HCT116 (cell line): ENCODE measurements around the gene POU3F1. TPM values are rescaled to one million over a fixed set of nuclear protein-coding genes. Genes with fewer than 3 reads are reported as not detected.

Experiments used
- ATAC-seq: fragments of 200-7000 bp; cut with Tn5 transposase; 2 replicates; pipeline ENCODE4 v1.9.1; 2020; ENCODE audit warnings: mild to moderate bottlenecking, moderate library complexity
- BruUV-seq: library from RNA; stranded (reverse); fragments of 400-500 nt; replicated peaks from 2 replicates; lab custom pipeline; 2021; lab: Mats Ljungman, UMichigan
- CTCF ChIA-PET: fragments of 300-600 bp; sonication (Branson Sonifier 250); formaldehyde crosslinking; loops from one replicate; lab custom pipeline; 2021; ENCODE audit warnings: antibody characterized with exemption; lab: Charles Lee
- POLR2A ChIA-PET: fragments of 300-600, 350-600 bp; sonication (Branson Sonifier 250); formaldehyde crosslinking; loops from one replicate; lab custom pipeline; 2021; ENCODE audit warnings: antibody characterized with exemption; lab: Charles Lee
- RAD21 ChIA-PET, 2 experiments: fragments of 300-600 bp; sonication (Branson Sonifier 250); formaldehyde crosslinking; loops; one replicate each; lab custom pipeline; 2023; ENCODE audit warnings: low total read pairs in 2 of 2; ENCODE audit not compliant: uncharacterized antibody in 2 of 2, unreplicated experiment in 2 of 2, low non-redundant PET in 1 of 2; lab: Charles Lee
- DNase-seq: peaks from one replicate; pipeline ENCODE4 v3.0.0-alpha.2; 2010; ENCODE audit warnings: low read depth, low spot score
- H2AFZ ChIP-seq: fragments of 200-600 bp; shearing (Covaris generic), sonication (generic); 2 replicates; pipeline ENCODE4 v1.6.1; 2017; ENCODE audit warnings: low read depth, mixed run types, mixed read lengths, antibody characterized with exemption, low read length; ENCODE audit not compliant: poor library complexity, severe bottlenecking
- H3K27ac ChIP-seq: 2 replicates; pipeline ENCODE4 v1.5.1; 2012; ENCODE audit warnings: low read depth, low read length
- H3K27me3 ChIP-seq: fragments of 200-600 bp; sonication (generic); 2 replicates; pipeline ENCODE4 v1.6.1; 2016; ENCODE audit warnings: mixed run types, low read length, mixed read lengths; ENCODE audit not compliant: insufficient read depth
- H3K36me3 ChIP-seq, 2 experiments: fragments of 200-500 bp in 1 of 2; fragments of 200-600 bp in 1 of 2; sonication (Bioruptor generic) in 1 of 2; sonication (generic) in 1 of 2; 2 replicates each; pipeline versions ENCODE4 v1.5.1 to v1.6.1; 2014 to 2016; ENCODE audit warnings: low read length in 2 of 2, inconsistent platforms in 1 of 2, mixed read lengths in 1 of 2, mixed run types in 1 of 2; ENCODE audit not compliant: insufficient read depth in 2 of 2, control insufficient read depth in 1 of 2
- H3K4me1 ChIP-seq, 2 experiments: fragments of 200-600 bp in 1 of 2; sonication (generic) in 1 of 2; 2 replicates each; pipeline versions ENCODE4 v1.5.1 to v1.6.1; 2012 to 2017; ENCODE audit warnings: low read length in 2 of 2, inconsistent platforms in 1 of 2, mild to moderate bottlenecking in 1 of 2, mixed read lengths in 1 of 2, mixed run types in 1 of 2, moderate library complexity in 1 of 2; ENCODE audit not compliant: insufficient read depth in 2 of 2, control insufficient read depth in 1 of 2
- H3K4me2 ChIP-seq: fragments of 200-600 bp; sonication (generic); 2 replicates; pipeline ENCODE4 v1.6.1; 2017; ENCODE audit warnings: mixed run types, low read length, mixed read lengths
- H3K4me3 ChIP-seq, 2 experiments: fragments of 200-600 bp in 1 of 2; sonication (generic) in 1 of 2; replicated peaks in 1 of 2; 2 replicates each; pipeline ENCODE4 v1.5.1; 2011 to 2016; ENCODE audit warnings: low read length in 2 of 2, control low read depth in 1 of 2, low read depth in 1 of 2, mild to moderate bottlenecking in 1 of 2, mixed read lengths in 1 of 2, mixed run types in 1 of 2
- H3K79me2 ChIP-seq: fragments of 200-600 bp; sonication (generic); 2 replicates; pipeline ENCODE4 v1.6.1; 2017; ENCODE audit warnings: mild to moderate bottlenecking, mixed run types, low read length, moderate library complexity, mixed read lengths; ENCODE audit not compliant: insufficient read depth
- H3K9ac ChIP-seq: fragments of 200-600 bp; sonication (generic); 2 replicates; pipeline ENCODE4 v1.6.1; 2016; ENCODE audit warnings: low read length, mixed read lengths
- H3K9me2 ChIP-seq: fragments of 200-600 bp; sonication (generic), shearing (Covaris generic); 2 replicates; pipeline ENCODE4 v1.6.1; 2017; ENCODE audit warnings: mixed run types, mild to moderate bottlenecking, moderate library complexity; ENCODE audit not compliant: insufficient read depth
- H3K9me3 ChIP-seq, 2 experiments: fragments of 200-500 bp in 1 of 2; fragments of 200-600 bp in 1 of 2; sonication (Bioruptor generic) in 1 of 2; sonication (generic) in 1 of 2; 2 replicates each; pipeline ENCODE4 v1.6.1; 2014 to 2017; ENCODE audit warnings: low read length in 2 of 2, mixed read lengths in 2 of 2, inconsistent platforms in 1 of 2, low read depth in 1 of 2, mild to moderate bottlenecking in 1 of 2, mixed run types in 1 of 2, moderate library complexity in 1 of 2; ENCODE audit not compliant: control insufficient read depth in 1 of 2, insufficient read depth in 1 of 2
- H4K20me1 ChIP-seq: fragments of 200-600 bp; sonication (generic), shearing (Covaris generic); 2 replicates; pipeline ENCODE4 v1.6.1; 2017; ENCODE audit warnings: mixed run types, mild to moderate bottlenecking, moderate library complexity; ENCODE audit not compliant: insufficient read depth
- CBX3 ChIP-seq: IDR thresholded peaks from 2 replicates; pipeline ENCODE4 v1.6.1; 2012; ENCODE audit warnings: low read depth
- CEBPB ChIP-seq: IDR thresholded peaks from 2 replicates; pipeline ENCODE4 v1.6.1; 2012; ENCODE audit warnings: low read depth
- CTCF ChIP-seq, 3 experiments: fragments of 200-600 bp in 1 of 3; sonication (generic) in 1 of 3; IDR thresholded peaks in 2 of 3; conservative IDR thresholded peaks in 1 of 3; 2 replicates each; pipeline ENCODE4 v1.5.1; 2012 to 2017; ENCODE audit warnings: low read depth in 2 of 3, low read length in 2 of 3, antibody characterized with exemption in 1 of 3, borderline replicate concordance in 1 of 3, control low read depth in 1 of 3, mild to moderate bottlenecking in 1 of 3, mixed read lengths in 1 of 3, mixed run types in 1 of 3, moderate library complexity in 1 of 3; ENCODE audit not compliant: insufficient read depth in 1 of 3
- EGR1 ChIP-seq: IDR thresholded peaks from 2 replicates; pipeline ENCODE4 v1.6.1; 2012; ENCODE audit warnings: low read depth
- ELF1 ChIP-seq: IDR thresholded peaks from 2 replicates; pipeline ENCODE4 v1.6.1; 2012; ENCODE audit warnings: low read depth, borderline replicate concordance
- EZH2 ChIP-seq: fragments of 200-600 bp; sonication (generic); IDR thresholded peaks from 2 replicates; pipeline ENCODE4 v1.6.1; 2017; ENCODE audit warnings: antibody characterized with exemption, mixed run types
- MAX ChIP-seq: IDR thresholded peaks from 2 replicates; pipeline ENCODE4 v1.6.1; 2012
- REST ChIP-seq: IDR thresholded peaks from 2 replicates; pipeline ENCODE4 v1.6.1; 2012; ENCODE audit warnings: low read depth
- SP1 ChIP-seq: IDR thresholded peaks from 2 replicates; pipeline ENCODE4 v1.6.1; 2012; ENCODE audit warnings: low read depth
- SRF ChIP-seq: IDR thresholded peaks from 2 replicates; pipeline ENCODE4 v1.6.1; 2012; ENCODE audit warnings: low read depth
- ZFX ChIP-seq: fragments of 450-650 bp; IDR thresholded peaks from 2 replicates; pipeline ENCODE4 v1.6.1; 2017
- ZNF274 ChIP-seq: fragments of 200-500 bp; sonication (Bioruptor generic); IDR thresholded peaks from 2 replicates; pipeline ENCODE4 v1.6.1; 2014; ENCODE audit warnings: mild to moderate bottlenecking, low read depth, low read length, inconsistent platforms
- intact Hi-C: fragments of 100-400 bp; cut with micrococcal nuclease; formaldehyde crosslinking; loops from 2 replicates; pipeline ENCODE4 v1.10.0; 2022
- total RNA-seq: library from RNA; stranded (reverse); gene quantifications from one replicate; pipeline ENCODE4 v1.2.1, GENCODE V29; 2021; ENCODE audit not compliant: unreplicated experiment

Gene POU3F1
- total RNA-seq, 1 experiment from 2014 or later = not detected

GRCh38 chr1:38084700-38085099, 38.1 kb upstream of the POU3F1 start:
- no peaks in the 10 kb centered on the region for H4K20me1 ChIP-seq
- RAD21 ChIA-PET = no interaction called here
- no peak for ATAC-seq
- no peaks in the 10 kb centered on the region for H3K9me3 ChIP-seq
- no peaks in the 10 kb centered on the region for H3K9me2 ChIP-seq
- no peak overlapping the region for H3K27ac ChIP-seq
- no peaks in the 10 kb centered on the region for H3K4me1 ChIP-seq
- TF ChIP-seq EGR1 (no peak), CTCF (IDR thresholded peaks at IDR 0.05 in 2 of 3, conservative IDR thresholded peaks at IDR 0.05 in 1 of 3; ENCODE audit: borderline replicate concordance in 1 of 3, insufficient read depth in 1 of 3, low read depth in 2 of 3, low read length in 2 of 3) (no peak), CBX3 (no peak), ELF1 (no peak), EZH2 (no peak), SP1 (no peak), REST (no peak), SRF (no peak), ZFX (no peak), ZNF274 (no peak), CEBPB (no peak), MAX (no peak)
- TF ChIP-seq, all 23 proteins: peak for 0
- Histone ChIP-seq H3K4me3 (no peak overlapping the region), H3K27me3 (no peaks in the 10 kb centered on the region), H3K79me2 (no peaks in the 10 kb centered on the region), H3K9ac (no peak overlapping the region), H3K4me2 (no peak overlapping the region), H2AFZ (no peak overlapping the region), H3K36me3 (no peaks in the 10 kb centered on the region)
- ChIA-PET CTCF (no interaction called here), POLR2A (no interaction called here)
- BruUV-seq = no TSS peak
- no peak for DNase-seq
- intact Hi-C loops = no loop called here
